Activated CD4-positive, alpha-beta T cell treated with anti-CD3 and anti-CD28 coated beads for 24 hours (primary cell): ENCODE measurements around the gene EVPLL.
"Not testable (repeated sequence)": the region's sequence is repeated elsewhere in the genome, so short reads cannot be mapped to it uniquely, and the experiment has no call there.

Experiments
- DNase-seq, 2 donors: peaks; one replicate each; pipeline ENCODE4 v3.0.0-alpha.2; 2020; ENCODE audit warnings: low read depth in 2 of 2

Gene EVPLL

GRCh38 chr17:18379246-18380146, 1.9 kb downstream of the EVPLL start:
- no peak for DNase-seq

DNA sequence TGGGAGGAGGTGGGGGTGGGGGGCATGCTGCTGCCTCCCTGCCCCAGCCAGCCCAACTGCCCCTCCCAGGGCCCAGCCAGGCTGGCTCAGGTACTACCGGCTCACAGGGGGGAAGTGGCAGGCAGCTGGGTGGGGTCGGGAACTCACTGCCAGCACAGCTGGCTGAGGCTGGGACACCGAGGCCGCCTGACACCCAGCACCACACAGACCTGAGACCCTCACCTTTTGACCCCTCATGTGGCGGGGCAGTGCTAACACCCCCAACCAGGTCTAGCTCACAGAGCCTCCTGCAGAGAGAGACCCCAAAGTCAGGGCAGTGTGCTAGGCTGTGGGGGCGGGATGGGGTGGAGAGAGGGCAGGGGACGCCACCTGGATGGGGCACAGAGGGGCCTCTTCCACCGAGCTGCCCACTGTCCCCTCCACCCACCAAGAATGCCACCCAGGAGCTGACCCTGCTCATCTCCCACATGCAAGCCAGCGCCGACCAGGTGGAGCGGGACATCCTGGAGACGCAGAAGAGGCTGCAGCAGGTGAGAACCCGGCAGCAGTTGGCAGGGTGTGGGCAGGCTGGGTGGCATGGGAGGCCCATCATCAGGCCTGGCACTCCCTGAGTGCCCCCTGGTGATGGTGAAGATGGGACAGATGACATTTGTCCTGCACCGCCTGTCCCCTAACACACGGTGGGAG, 3.0 kb downstream of the EVPLL start:
- no peak for DNase-seq

DNA sequence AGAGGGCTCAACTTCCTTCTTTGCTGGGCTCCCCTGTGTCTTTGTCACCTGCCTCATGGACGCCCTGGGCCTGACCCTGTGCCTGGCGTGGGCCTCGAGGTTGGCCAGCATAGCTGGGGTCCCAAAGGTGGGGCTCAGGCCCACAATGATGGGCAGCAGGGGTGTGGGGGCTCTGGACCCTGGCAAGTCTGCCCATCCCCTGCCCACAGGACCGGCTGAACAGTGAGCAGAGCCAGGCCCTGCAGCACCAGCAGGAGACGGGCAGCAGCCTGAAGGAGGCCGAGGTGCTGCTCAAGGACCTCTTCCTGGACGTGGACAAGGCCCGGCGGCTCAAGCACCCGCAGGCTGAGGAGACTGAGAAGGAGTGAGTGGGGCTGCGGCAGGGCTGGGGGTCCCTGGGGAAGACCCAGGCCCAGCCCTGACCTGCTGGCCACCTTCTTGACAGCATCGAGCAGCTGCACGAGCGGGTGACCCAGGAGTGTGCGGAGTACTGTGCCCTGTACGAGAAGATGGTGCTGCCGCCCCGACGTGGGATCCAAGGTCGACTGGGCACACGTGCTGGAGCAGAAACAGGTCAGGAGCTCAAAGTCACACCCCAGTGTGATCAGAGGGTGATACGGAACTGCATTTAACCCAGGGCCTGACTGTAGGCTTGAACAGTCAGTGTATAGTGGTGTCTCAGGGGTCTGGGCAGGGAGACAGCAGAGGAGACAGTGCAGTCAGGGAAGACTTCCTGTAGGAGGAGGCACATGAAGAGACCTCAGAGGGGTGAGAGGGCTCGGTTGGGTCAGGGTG, 3.8 kb downstream of the EVPLL start:
- DNase-seq = no peak

DNA sequence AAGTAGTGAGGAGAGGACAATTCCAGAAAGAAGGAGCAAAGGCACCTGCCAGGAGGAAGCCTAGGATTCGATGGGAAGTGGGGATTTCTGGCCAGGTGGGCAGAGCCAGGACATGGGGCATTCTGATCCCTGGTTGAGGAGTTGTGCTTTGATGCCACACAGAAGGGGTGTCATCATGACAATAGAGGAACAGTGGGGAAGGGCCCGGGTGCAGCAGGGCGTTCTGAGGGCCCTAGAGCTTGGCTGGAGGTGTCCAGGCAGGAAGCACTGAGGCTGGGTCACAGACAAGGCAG, 4.3 kb downstream of the EVPLL start:
- no peak for DNase-seq

DNA sequence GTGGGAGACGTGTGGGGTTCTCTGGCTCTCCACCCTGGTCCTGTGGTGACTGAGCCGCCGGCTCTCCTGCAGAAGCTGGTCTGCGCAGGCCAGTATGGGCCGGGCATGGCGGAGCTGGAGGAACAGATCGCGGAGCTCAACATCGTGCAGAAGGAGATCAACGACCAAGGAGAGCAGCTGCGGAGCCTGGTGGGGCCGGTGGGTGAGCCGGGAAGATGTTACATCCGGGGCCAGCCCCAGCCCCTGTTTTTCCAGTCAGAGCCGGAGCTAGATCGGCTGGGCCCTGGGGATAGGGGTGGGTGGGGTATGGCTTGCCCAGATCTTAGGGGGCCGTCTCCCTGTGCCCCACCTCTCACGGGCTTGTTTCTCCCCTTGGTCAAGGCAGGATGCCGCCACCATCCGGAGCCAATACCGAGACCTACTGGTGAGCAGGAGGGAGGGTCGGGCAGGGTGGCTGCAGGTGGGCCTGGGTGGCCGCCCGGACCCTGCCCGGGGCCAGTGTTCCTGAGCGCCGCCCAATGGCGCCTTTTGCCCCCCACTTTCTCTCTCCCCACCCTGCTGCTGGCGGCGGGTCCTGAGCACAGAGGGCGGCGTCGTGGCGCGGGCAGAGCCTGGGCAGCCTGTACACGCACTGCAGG, 5.0 kb downstream of the EVPLL start:
- DNase-seq = no peak

GRCh38 chr17:18383079-18383481, 5.5 kb downstream of the EVPLL start:
- DNase-seq = not testable (repeated sequence)

GRCh38 chr17:18384271-18384670, 6.7 kb downstream of the EVPLL start:
- not testable (repeated sequence) for DNase-seq

- not testable (repeated sequence) for DNase-seq
Measured at GRCh38 chr17:18387583-18387982, 10.0 kb downstream of the EVPLL start.

DNA sequence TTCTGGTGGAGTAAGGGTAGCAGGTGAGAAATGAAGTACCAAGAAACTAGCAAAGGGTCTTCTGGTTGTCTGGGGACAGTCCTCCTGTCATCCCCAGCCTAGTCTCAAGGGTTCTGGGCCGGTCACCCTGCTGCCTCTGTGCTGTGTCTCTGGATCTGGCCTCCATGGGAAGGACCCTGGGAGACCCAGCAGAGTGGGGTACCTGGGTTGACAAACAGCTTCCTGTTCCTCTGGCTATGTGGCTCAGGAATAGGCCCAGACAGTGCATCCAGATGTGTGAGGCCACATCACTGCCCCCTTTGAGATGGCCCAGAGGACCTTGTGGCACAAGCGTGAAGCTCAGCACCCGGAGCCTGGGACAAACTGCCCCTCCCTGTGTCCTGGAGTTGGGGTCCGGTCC, 10.7 kb downstream of the EVPLL start:
- DNase-seq = not testable (repeated sequence)

- DNase-seq = not testable (repeated sequence)
Measured at GRCh38 chr17:18388728-18389127, 11.2 kb downstream of the EVPLL start.

DNA sequence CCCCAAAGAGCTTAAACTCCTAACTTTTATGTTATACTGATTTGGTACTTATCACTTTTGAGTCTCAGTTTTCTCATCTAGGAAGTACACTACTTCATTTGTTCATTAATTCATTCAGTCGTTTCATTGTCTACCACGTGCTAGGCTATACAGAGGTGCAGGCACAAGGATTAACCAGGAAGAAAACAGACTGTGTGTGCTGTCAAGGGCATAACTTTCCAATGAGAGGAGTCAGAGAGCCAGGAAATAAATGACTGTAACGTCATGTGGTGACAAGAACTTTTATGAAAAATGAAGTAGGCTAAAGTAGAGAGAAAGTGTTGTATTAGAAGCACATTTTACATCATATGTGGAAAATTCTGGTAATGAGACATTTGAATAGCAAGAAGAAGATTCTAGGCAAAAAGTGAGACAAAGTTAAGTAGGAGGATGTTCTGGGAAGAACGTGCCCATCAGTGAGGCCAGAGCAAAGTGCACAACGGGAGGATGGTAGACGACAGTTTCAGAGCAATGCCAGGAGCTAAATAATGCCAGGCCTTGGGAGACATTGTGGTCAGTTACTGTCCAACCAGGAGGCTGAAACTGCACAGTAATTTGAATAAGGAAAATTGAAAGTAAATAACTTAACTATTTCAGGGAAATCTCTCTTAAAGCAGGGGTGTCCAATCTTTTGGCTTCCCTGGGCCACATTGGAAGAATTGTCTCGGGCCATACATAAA, 24.5 kb downstream of the EVPLL start:
- not testable (repeated sequence) for DNase-seq

DNA sequence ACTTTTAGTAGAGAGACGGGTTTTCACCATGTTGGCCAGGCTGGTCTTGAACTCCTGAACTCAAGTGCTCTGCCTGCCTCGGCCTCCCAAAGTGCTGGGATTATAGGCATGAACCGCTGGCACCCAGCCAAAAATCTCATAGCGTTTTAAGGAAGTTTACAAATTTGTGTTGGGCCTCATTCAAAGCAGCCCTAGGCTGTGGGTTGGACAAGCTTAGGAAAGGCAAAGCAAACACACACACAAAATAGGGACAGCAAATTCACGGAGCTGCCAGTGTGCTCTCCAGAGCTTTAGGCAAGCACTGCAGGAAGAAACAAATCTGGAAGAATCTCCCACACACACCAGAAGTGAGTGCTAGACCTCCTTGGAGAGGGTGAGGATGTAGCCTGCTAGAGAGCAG, 25.6 kb downstream of the EVPLL start:
- DNase-seq = not testable (repeated sequence)

- DNase-seq = not testable (repeated sequence)
Measured at GRCh38 chr17:18403604-18404003, 26.0 kb downstream of the EVPLL start.

DNA sequence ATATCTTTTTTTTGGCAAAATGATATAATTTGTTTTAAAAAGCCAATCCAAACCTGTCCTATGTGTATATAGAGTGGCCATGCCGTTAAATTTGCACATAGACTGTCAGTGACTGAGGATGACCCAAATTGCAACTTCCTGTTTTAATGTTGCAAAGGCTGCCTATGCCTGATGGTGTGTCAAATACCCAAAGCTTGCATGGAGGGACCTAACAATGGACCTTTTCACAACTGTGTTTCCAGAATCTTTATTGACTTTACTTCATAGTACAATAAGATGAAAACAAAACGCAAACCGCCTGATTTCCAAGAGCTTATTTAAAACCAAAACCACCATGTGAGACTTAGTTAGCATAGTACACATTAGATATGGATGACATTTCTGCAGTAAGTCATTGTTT, 31.3 kb downstream of the EVPLL start:
- not testable (repeated sequence) for DNase-seq

- not testable (repeated sequence) for DNase-seq
Measured at GRCh38 chr17:18409321-18409720, 31.7 kb downstream of the EVPLL start.

GRCh38 chr17:18410736-18411135, 33.2 kb downstream of the EVPLL start:
- not testable (repeated sequence) for DNase-seq

DNA sequence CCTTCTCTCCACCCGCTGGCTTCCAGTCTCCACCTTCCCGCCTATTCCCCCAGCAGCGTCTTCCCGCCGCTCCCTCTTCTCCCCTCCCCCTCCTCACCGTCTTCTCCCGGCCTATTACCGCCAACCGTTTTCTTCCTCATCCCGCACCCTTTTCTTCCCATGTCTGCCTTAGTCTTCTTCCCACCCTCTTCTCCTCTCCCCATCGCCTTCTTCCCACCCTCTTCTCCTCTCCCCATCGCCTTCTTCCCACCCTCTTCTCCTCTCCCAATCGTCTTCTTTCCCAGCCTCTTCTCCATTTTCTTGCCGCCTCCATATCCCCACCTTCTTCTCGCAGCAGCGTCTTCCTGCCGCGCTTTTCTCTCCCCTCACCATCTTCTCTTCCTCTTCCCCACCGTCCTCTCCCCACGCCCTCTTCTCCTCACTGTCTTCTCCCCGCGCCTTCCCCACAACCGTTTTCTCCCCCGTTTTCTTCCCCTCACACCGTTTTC, 33.8 kb downstream of the EVPLL start:
- not testable (repeated sequence) for DNase-seq

DNA sequence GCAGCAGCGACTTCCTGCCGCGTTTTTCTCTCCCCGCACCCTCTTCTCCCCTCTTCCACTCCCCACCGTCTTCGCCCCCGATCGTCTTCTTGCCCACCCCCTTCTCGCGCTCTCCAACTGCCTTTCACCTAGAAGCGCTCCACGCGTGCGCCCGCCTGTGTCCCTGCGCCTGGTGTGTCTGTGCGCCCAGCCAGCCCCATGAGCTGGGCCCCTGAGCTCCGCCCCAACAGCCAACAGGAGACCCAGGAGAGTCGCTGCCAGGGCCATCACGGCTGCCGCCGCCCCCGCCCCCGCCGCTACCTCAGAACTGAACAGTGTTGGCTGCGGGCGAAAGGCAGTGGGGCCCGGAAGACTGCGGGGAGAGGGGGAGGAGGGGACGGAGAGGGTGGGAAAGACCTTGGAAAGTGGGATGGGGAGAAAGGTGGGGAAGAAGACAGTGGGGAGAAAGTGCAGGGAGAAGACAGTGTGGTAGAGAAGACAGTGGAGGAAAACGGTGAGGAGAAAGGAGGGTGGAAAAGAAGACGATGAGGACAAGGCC, 34.5 kb downstream of the EVPLL start:
- not testable (repeated sequence) for DNase-seq

DNA sequence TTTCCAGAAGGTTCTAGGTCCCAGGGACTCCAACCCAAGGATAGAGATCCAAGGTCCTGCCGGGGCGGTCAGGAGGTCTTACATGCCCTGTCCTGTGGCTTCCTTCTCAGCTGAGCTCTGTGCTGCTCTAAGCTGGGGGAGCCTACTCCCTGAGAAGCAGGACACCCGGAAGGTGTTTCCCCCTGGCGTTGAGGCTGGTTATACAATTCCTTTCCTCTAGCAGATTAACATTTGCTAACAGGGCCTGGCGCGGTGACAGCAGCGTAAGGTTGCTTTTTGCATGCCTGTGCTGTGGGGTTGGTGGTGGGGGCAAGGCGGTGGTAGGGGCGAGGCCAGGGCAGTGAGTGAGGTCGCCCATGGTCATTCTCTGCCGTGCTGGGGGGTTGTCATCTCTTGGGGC, 43.9 kb downstream of the EVPLL start:
- DNase-seq = not testable (repeated sequence)

- DNase-seq = not testable (repeated sequence)
Measured at GRCh38 chr17:18422464-18422863, 44.9 kb downstream of the EVPLL start.

GRCh38 chr17:18423015-18423414, 45.4 kb downstream of the EVPLL start:
- DNase-seq = not testable (repeated sequence)
